H54 (cell line): ENCODE measurements around the gene TTC5.
"Not testable (repeated sequence)": the region's sequence is repeated elsewhere in the genome, so short reads cannot be mapped to it uniquely, and the experiment has no call there.

Experiments used
- DNase-seq: peaks from one replicate; pipeline ENCODE4 v3.0.0; 2011; ENCODE audit warnings: low spot score, mixed read lengths; ENCODE audit not compliant: insufficient read length
- FAIRE-seq: peaks from 3 replicates; lab custom pipeline; 2011; peaks lifted over from hg19 to GRCh38; lab: Jason Lieb, UNC
- POLR2A ChIP-seq: IDR thresholded peaks from 2 replicates; pipeline ENCODE4 v1.6.1; 2011; ENCODE audit warnings: low read depth, mild to moderate bottlenecking, low read length

TTC5 gene

DNA sequence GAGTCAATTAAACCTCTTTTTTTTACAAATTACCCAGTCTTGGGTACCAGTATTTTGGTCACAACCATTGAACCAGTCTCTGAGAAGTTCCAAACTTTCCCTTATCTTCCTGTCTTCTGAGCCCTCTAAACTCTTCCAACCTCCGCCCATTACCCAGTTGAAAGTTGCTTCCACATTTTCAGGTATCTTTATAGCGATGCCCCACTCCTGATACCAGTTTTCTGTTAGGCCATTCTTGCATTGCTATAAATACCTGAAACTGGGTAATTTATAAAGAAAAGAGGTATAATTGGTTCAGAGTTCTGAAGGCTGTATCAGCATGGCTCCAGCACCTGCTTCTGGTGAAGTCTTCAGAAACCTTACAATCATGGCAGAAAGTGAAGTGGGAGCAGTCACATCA lies 31.7 kb downstream of the TTC5 start:
- DNase-seq, result no peak
- no peak for FAIRE-seq
- TF ChIP-seq POLR2A, result no peak

DNA sequence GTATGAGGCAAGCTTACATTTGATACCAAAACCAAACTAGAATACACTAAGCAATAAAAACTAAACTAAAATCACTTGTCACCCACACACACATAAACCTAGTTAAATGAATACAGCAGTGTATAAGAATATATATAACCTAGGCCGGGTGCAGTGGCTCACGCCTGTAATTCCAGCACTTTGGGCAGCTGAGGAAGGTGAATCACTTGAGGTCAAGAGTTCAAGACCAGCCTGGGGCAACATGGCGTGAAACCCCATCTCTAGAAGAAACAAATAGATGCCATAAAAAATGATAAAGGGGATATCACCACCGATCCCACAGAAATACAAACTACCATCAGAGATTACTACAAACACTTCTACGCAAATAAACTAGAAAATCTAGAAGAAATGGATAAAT lies 41.4 kb downstream of the TTC5 start:
- not testable (repeated sequence) for DNase-seq, FAIRE-seq

DNA sequence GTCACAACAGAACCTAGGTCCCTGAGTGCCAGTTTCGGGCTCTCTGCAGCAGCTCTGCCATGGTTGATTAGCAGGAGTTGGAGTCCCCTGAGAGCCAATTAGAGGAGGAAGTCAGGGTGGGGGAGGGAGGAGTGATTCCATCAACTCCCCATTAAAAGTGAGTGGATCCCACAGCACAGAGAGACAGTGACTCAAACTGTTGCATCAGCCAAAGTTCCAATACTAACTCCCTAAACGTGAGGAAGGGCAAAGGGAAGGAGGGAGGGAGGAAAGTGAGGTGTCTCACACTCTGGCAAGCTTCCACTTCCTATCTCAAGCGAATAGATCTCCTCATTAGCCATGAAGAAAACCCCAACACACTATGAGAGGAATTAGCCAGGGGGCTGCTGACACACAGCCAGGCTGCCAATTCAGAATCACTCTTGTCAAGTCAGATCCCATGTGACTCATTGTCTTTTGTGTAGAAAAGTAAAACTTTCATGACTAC lies 43.1 kb downstream of the TTC5 start:
- DNase-seq (no peak), FAIRE-seq (no peak)
- TF ChIP-seq POLR2A, result no peak

DNA sequence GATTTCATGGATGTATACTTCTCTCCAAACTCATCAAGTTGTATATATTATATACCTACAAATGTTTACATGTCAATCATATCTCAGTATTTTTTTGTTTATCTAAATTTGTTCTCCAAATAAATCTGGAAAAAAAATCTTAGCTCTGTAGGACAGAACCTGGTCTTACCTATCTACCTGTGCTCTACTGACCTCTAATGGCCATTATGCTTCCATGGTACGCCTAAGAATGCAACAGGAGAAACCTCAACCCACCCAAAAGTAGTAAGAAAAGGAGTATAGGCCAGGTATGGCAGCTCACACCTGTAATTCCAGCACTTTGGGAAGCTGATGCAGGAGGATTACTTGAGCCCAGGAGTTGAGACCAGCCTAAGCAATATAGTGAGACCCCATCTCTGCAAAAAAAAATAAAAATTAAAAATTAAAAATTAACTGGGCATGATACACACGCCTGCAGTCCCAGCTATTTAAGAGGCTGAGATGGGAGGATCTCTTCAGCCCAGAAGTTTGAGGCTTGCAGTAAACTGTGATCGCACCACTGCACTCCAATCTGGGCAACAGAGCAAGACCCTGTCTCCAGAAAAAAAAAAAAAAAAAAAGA lies 58.0 kb downstream of the TTC5 start:
- no peak for TF ChIP-seq POLR2A
- FAIRE-seq (no peak), DNase-seq (no peak)
